SK-N-MC (cell line): ENCODE results near the gene FSTL4.

Experiments
- DNase-seq: peaks from one replicate; pipeline ENCODE4 v3.0.0-alpha.2; 2011; ENCODE audit warnings: low read depth, low spot score
- H3K27ac ChIP-seq: fragments of 200-600 bp; sonication (generic); 2 replicates; pipeline ENCODE4 v1.5.1; 2016; ENCODE audit warnings: mixed run types
- H3K36me3 ChIP-seq: fragments of 200-600 bp; sonication (generic); 2 replicates; pipeline ENCODE4 v1.6.1; 2017; ENCODE audit warnings: antibody characterized with exemption, low read length, mixed read lengths; ENCODE audit not compliant: insufficient read depth
- H3K4me3 ChIP-seq: fragments of 200-600 bp; sonication (generic); 2 replicates; pipeline ENCODE4 v1.5.1; 2016
- H3K9ac ChIP-seq: fragments of 200-600 bp; sonication (generic); 2 replicates; pipeline ENCODE4 v1.8.0; 2017; ENCODE audit warnings: mixed run types, mixed read lengths; ENCODE audit not compliant: insufficient read length
- H3K9me3 ChIP-seq: fragments of 200-600 bp; sonication (generic); 2 replicates; pipeline ENCODE4 v1.6.1; 2017; ENCODE audit warnings: low read depth, mild to moderate bottlenecking, antibody characterized with exemption, low read length, moderate library complexity, mixed read lengths
- EZH2 ChIP-seq: fragments of 200-600 bp; sonication (generic); IDR thresholded peaks from one replicate; pipeline ENCODE4 v1.6.1; 2017; ENCODE audit warnings: antibody characterized with exemption
- FOXP2 ChIP-seq: optimal IDR thresholded peaks from 2 replicates; pipeline ENCODE3; 2011; ENCODE audit warnings: mild to moderate bottlenecking, moderate library complexity; ENCODE audit not compliant: insufficient read depth; ENCODE audit errors: extremely low read length, control extremely low read depth
- POLR2AphosphoS5 ChIP-seq: IDR thresholded peaks from 2 replicates; pipeline ENCODE4 v1.6.1; 2012; ENCODE audit warnings: mild to moderate bottlenecking, low read depth, low read length, borderline replicate concordance

FSTL4 gene

DNA sequence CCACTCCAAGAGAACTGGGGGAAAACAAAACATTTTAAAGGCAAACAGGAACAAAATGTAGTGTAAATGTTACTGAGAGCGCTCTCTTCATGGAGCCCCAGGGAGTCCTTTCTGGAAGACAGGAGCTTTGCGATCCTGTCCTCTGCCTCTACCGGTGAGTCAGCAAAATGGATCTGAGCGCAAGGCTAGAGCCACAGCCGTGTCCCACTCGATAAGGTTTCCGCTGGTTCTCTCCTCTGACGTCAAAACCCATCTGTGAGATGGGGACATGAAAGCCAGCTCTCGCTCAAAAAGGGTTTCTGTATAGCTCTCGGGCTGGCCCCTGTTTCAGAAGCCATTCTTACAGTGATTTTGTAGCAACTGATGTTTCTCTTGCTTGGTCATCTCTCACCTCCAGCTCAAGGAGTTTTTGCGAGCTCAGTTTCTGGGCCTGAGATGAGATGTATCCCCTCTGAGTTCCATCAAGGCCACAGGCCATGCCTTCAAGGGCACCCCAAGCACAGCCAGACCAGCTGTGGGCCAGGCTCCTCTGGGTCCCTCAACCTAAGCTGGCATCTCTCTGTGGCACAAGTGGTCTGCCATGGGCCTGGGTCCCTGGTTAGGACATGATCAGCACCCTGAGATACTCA lies 101.6 kb downstream of the FSTL4 start:
- TF ChIP-seq FOXP2 = no peak
- TF ChIP-seq POLR2AphosphoS5 = no peak
- no peak for TF ChIP-seq EZH2
- no peak for DNase-seq
- H3K9me3 ChIP-seq = no peaks in the 10 kb centered on the region
- no peak overlapping the region for H3K4me3 ChIP-seq
- H3K9ac ChIP-seq = no peak overlapping the region
- no peak overlapping the region for H3K27ac ChIP-seq
- H3K36me3 ChIP-seq = no peaks in the 10 kb centered on the region

DNA sequence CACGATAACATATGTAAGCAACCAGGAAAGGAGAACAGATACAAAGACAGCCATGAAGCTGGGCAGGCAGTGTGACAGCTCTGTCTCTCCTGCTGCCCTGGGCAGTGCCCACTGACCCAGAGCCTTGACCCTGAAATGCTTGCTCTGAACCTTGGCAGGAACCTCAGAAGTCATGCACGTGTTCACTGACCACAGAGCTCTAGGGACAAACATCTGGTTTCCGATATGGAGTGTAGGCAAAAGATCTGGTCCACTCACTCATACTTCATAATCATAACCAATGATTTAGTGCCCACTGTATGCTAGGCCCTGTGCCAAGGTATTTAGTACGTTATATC lies 102.6 kb downstream of the FSTL4 start:
- Histone ChIP-seq H3K9me3 (no peaks in the 10 kb centered on the region), H3K27ac (no peak overlapping the region), H3K4me3 (no peak overlapping the region), H3K9ac (no peak overlapping the region), H3K36me3 (no peaks in the 10 kb centered on the region)
- DNase-seq = no peak
- TF ChIP-seq FOXP2 (no peak), POLR2AphosphoS5 (no peak), EZH2 (no peak)

DNA sequence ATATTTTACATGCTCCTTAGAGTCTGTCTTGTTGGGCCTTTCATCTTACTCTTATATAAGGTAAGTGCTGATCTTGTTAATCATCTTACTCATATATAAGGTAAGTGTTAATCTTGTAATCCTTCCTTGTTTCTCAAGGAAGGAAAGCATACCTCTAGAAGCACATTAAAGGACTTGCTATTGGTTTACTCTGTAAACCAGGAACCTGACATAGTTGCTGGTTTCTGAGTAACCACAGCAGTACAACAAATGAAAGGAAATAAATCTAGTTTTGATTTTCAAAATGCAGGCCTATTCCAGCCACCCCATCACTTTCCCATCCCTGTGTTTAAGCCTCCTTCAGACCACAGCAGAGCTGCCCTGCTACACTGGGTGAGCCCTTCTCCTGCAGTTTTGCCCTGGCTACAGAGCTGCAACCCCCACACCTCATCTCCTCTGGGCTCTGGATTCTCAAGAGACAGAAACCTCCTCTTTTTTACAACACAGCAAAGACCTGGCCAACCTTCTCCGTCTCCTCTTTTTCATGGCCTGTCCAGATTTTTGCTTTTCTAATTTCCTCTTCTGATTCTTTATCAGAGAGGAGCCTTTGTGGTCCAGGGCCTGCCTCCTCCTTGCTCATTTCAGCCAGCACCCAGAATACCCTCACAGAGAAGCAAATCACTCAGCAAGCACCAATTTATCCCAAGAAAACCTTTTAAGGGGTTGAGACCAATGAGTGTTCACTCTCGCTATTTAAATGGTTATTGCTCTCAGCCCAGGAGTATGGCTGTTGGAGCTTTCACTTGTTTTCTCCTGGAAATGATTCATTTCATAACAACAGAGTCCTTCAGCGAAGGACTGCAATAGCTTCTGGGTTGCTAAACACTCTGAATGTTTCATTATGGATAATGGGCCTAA lies 103.2 kb downstream of the FSTL4 start:
- H3K9ac ChIP-seq = no peak overlapping the region
- no peak for TF ChIP-seq EZH2
- no peak for TF ChIP-seq FOXP2
- no peak for TF ChIP-seq POLR2AphosphoS5
- H3K36me3 ChIP-seq = no peaks in the 10 kb centered on the region
- no peak overlapping the region for H3K4me3 ChIP-seq
- H3K27ac ChIP-seq = no peak overlapping the region
- no peaks in the 10 kb centered on the region for H3K9me3 ChIP-seq
- DNase-seq = no peak

DNA sequence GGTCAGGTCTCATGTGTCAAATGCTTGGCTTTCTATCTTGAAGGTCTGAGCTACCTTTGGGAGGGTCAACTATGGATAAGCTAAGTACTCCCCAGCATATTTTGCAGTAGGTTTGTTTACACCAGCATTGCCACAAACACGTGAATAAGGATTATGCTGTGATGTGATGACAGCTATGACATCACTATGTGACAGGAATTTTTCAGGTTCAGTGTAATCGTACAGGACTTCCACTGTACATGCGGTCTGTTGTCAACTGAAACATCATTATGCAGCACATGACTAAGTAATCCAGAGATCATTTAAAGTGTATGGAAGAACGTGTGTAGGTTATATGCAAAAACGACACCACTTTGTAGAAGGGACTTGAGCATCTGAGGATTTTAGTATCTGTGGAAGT lies 104.0 kb downstream of the FSTL4 start:
- TF ChIP-seq POLR2AphosphoS5 (no peak), EZH2 (no peak), FOXP2 (no peak)

DNA sequence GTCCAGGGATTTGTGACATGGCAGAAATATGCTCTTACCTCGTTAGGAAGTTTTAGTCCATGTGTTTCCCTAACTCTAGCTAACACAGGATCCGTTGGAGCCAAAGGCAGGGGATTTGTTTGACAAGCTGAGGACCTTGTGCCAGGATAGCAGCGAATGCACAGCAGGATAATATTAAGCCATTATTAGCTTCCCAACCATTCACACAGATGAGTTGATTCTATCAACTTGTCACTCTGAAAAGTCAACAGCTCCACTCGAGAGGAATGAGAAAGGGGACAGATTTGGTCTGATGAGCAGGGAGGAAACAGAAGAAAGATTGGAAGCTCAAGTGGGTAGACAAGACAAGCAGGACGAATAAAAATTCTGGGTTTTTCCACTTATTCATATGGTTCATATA lies 106.2 kb downstream of the FSTL4 start:
- Histone ChIP-seq H3K36me3 (no peaks in the 10 kb centered on the region), H3K9me3 (no peaks in the 10 kb centered on the region), H3K27ac (no peak overlapping the region), H3K4me3 (no peak overlapping the region), H3K9ac (no peak overlapping the region)
- no peak for DNase-seq
- TF ChIP-seq FOXP2 (no peak), EZH2 (no peak), POLR2AphosphoS5 (no peak)

More for the DNA sequence above, 104.0 kb downstream of the FSTL4 start:
- H3K4me3 ChIP-seq = no peak overlapping the region
- DNase-seq = no peak
- no peaks in the 10 kb centered on the region for H3K9me3 ChIP-seq
- H3K9ac ChIP-seq = no peak overlapping the region
- no peaks in the 10 kb centered on the region for H3K36me3 ChIP-seq
- no peak overlapping the region for H3K27ac ChIP-seq

DNA sequence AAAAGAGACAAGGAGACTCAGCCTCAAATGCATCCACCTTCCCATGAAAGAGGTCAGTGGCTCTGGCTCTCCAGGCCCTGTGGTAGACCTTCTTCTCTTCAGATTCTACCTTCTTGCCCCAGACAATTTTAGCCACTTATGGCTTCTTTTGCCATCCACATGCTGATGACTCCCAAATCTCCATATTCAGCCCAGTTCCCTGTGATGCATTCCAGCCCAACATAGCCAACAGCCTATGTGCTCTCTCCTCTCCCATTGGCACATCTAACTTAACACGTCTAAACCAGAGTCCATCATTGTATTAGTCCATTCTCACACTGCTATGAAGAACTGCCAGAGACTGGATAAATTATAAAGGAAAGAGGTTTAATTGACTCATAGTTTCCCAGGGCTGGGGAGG lies 108.8 kb downstream of the FSTL4 start:
- H3K9ac ChIP-seq = no peak overlapping the region
- no peak for TF ChIP-seq POLR2AphosphoS5
- no peak for TF ChIP-seq FOXP2
- TF ChIP-seq EZH2 = no peak
- no peaks in the 10 kb centered on the region for H3K36me3 ChIP-seq
- DNase-seq = no peak
- no peak overlapping the region for H3K27ac ChIP-seq
- H3K4me3 ChIP-seq = no peak overlapping the region
- H3K9me3 ChIP-seq = no peaks in the 10 kb centered on the region

DNA sequence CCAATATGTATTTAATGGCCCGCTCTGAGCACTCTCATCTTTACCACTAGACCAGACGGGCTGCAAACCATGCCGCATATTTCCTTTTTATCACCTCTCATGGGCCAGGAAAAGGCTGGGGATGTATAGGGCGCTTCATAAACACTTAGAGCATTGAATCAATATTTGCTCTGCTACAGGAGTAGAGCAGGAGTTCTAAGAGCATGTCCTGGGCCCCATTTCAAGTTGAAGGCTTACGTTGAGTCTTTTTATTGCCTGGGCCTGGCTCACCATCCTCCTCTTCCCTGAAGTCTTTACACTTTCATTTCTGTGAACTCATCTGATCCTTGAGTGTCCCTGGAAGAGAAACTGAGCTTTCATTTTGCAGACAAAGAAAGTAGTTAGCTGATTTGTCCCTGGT lies 112.4 kb downstream of the FSTL4 start:
- Histone ChIP-seq H3K36me3 (no peaks in the 10 kb centered on the region), H3K27ac (no peak overlapping the region), H3K9ac (no peak overlapping the region), H3K4me3 (no peak overlapping the region), H3K9me3 (no peaks in the 10 kb centered on the region)
- TF ChIP-seq FOXP2 = no peak
- DNase-seq = no peak

DNA sequence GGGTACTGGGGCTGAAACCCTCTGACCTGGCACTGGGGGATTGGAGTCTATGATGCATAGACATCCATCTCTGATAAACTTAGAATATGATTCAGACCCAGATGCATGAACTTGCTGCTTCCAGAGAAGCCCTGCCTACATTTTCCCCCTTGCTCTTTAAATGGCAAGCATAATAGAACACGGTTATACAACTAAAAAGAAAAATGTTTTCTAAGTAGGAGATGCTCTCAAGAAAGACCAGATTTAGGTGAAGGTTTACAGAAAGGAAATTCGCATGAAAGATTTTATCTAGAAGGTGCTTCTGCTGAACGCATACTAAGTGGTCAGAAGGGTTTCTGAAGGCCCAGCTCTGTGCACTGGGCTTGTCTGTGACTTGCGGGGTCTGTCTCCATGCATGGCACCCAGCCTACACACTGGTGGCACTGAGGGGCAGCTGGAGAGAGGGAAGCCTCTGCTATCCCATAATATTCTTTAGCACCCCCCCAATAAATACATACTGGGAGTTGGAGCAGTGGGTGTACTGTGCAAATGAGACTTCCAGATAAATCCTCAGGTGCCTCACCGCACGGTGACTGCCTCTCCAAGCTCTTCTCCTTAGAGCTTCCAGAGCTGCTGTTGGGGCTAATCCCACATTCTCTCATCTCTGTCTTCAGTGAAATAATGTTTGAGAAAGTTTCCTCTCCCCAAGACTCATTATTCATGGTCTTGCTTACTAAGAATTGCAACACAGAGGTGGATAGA lies 114.6 kb downstream of the FSTL4 start:
- no peak overlapping the region for H3K9ac ChIP-seq
- no peak overlapping the region for H3K27ac ChIP-seq
- H3K36me3 ChIP-seq = no peaks in the 10 kb centered on the region
- TF ChIP-seq FOXP2 = no peak
- TF ChIP-seq POLR2AphosphoS5 = no peak
- no peak for TF ChIP-seq EZH2
- no peak overlapping the region for H3K4me3 ChIP-seq
- no peaks in the 10 kb centered on the region for H3K9me3 ChIP-seq
- no peak for DNase-seq
